Retinal pigment epithelial cell (primary cell): ENCODE measurements around the gene PCSK1.

ENCODE experiments used
- DNase-seq: peaks from one replicate; pipeline ENCODE4 v3.0.0-alpha.2; 2010; ENCODE audit warnings: low read depth
- H3K4me3 ChIP-seq: 2 replicates; pipeline ENCODE4 v1.5.1; 2011; ENCODE audit warnings: mild to moderate bottlenecking, low read length, control low read depth, moderate library complexity
- TF ChIP-seq, protein P1 (sequence below): conservative IDR thresholded peaks from 2 replicates; pipeline ENCODE4 v1.5.1; 2011; ENCODE audit warnings: low read depth, low read length, control low read depth, inconsistent platforms

The PCSK1 gene

DNA sequence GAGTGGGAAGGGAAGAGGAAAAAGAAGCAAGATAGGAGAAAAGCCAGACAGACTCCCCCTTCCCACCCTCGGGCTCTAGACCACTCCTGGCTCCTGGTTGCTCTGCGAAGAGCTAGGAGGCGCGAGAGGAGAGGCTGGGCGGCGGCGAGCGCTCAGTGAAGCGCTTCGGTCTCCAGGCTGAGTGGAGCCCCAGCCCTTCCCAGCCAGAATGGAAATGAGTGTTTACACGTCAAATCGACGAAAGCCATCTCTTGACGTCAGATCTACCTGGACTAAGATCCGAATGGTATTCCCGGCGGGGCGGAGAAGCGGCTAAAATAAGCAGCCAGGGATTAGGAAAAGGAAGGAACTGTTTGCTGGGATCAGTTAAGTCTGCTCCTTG is at the start of gene PCSK1:
Gene PCSK1, minus strand, starts transcription at position 183 of the 382 bp plus-strand sequence. CDS start 206 bp downstream, outside the sequence.
- peak within 1 kb of the TSS; percentile 20 for H3K4me3 ChIP-seq
- TF ChIP-seq, protein P1, sequence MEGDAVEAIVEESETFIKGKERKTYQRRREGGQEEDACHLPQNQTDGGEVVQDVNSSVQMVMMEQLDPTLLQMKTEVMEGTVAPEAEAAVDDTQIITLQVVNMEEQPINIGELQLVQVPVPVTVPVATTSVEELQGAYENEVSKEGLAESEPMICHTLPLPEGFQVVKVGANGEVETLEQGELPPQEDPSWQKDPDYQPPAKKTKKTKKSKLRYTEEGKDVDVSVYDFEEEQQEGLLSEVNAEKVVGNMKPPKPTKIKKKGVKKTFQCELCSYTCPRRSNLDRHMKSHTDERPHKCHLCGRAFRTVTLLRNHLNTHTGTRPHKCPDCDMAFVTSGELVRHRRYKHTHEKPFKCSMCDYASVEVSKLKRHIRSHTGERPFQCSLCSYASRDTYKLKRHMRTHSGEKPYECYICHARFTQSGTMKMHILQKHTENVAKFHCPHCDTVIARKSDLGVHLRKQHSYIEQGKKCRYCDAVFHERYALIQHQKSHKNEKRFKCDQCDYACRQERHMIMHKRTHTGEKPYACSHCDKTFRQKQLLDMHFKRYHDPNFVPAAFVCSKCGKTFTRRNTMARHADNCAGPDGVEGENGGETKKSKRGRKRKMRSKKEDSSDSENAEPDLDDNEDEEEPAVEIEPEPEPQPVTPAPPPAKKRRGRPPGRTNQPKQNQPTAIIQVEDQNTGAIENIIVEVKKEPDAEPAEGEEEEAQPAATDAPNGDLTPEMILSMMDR: no peak
- DNase-seq: no peak

DNA sequence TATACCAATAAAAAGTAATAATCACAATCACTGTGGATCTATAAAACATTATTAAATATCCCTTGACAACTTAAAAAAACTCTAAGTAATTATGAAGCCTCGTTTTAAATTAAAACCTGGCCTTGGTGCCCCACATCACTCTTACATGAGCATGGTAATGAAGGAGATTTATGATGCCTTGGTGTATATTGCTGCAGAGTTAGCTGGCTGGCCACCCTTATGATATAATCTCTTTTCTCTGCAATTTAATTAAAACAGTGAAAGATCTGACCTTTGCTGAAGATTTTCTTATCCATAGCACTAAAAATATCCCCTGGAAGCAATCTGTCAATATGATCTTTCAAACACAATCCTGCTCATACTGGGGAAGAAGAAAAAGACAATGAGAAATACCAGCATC is 48.8 kb upstream of the PCSK1 start:
- H3K4me3 ChIP-seq: no peak overlapping the region
- TF ChIP-seq, protein P1: no peak
- DNase-seq: no peak

DNA sequence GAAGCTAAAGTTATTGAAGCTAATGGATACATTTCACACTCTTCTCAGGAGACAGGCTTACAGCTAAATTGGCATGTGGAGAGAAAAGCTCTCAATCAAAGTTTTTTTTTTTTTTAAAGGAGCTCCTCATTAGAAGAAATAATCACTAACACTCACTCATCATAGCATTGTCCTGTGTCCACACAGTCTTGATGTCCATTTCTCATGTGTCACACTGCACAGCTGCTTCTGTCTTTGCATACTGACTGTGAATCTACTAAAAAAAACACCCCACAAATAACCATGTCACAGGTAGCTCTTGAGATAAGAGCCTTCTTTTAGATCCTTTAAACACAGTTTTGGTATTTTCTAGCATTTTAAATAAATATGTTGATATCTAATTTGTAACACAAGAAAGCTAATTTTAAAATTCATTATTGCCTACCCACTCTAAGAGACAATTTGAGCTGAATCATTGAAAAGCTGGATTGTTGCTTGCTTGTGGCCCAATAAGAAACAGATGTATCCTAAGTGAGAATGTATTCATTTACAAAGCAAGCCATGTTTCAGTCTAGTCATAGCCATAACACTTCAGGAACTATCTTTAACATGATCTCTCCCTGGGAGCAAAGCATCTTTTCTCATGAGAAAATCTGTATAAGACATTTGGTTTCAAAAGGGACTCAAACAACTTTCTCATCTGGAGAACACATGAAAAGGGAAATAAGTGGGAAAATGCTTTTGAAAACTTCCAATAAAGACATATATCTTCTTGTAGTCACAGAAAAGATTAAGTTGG is 48.1 kb upstream of the PCSK1 start:
- no peak overlapping the region for H3K4me3 ChIP-seq
- DNase-seq: no peak

DNA sequence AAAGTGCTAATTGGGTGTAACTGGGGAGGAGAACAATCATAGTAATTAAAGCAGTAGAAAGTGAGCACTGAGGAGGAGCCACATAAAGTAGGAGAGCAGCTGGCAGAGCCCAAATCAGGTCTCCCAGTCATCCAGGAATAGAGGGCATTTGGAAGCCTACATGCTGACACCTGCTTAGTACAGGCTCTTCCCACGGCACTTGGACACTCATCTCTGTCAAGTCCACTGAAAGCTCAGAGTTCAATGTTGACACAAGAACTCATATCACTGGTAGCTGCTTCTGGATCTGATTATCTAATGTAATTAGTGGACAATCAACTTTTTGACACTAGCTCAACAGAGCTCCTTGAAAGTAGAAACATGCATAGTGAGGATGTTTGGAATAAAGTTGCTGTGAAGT is 45.9 kb upstream of the PCSK1 start:
- DNase-seq: no peak
- TF ChIP-seq, protein P1: no peak
- no peak overlapping the region for H3K4me3 ChIP-seq

More for the DNA sequence above, 48.1 kb upstream of the PCSK1 start:
- TF ChIP-seq, protein P1: no peak

DNA sequence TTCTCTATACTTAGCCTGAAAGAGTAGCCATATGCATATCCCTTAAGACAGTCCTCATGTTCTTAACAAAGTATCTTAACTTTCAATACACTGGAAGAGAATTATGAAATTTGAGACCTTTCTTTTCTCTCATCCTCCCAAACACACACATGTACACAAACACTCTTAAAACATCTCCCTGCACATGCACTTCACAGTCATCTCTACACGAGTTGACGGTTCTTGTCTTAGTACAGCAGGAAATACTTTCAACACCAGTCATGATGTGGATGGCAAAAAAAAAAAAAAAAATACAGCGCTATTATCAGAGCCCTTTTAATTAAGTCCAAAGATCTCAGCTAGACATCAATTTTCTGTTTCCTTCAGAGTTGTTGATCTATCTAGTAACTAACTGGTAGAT is 43.6 kb upstream of the PCSK1 start:
- H3K4me3 ChIP-seq: no peak overlapping the region
- TF ChIP-seq, protein P1: no peak
- DNase-seq: no peak

DNA sequence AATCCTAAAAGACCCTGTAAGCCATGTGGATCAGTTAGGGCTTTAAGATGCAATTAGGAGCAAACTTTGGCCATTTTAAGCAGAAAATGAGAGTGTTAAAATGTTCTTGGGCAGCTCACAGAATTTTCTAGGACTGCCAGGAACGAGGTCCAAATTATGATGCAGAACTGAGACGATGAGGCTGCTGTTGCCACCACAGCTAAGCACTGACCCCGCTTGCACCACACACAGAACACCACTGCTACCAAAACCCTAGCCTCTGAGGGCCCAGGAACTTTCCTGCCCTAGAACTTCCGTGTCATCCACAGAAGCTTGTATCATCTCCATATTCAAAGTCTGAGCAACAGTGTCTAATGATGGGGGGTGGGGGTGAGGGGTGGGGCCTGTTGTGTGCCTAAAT is 41.0 kb upstream of the PCSK1 start:
- TF ChIP-seq, protein P1: no peak
- DNase-seq: no peak
- H3K4me3 ChIP-seq: no peak overlapping the region

DNA sequence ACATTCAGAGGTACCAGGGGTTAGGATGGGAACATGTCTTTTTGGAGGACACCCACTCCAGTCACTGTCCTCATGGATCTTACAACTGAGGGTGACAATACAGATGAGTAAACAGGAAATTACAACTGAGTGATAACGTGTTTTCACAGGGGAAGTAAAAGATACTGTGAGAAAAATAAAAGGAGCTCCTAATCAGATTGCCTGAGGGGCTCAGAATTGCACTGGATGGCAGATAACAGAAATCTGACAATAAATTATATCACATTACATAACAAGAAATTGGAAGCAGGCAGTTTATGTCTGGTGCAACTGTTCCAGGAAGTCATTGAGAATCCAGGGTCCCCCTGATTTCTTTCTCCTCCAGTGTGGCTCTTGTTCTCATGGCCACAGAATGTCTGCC is 40.1 kb upstream of the PCSK1 start:
- TF ChIP-seq, protein P1: no peak
- H3K4me3 ChIP-seq: no peak overlapping the region
- DNase-seq: no peak
